ENCODE measurements around the gene GPR89B.
"Not testable (repeated sequence)": the region's sequence is repeated elsewhere in the genome, so short reads cannot be mapped to it uniquely, and the experiment has no call there.

GPR89B gene

GRCh38 chr1:148010527-148010926 lies 82.3 kb downstream of the GPR89B start:
- H3K27ac ChIP-seq (ENCODE audit: low read depth, low read length, poor library complexity, severe bottlenecking) = no peak overlapping the region
- no peaks in the 10 kb centered on the region for H3K9me3 ChIP-seq (ENCODE audit: low read length)
- no peak overlapping the region for H3K4me2 ChIP-seq (ENCODE audit: low read length)
- no peaks in the 10 kb centered on the region for H4K20me1 ChIP-seq (ENCODE audit: insufficient read depth, low read length)
- no peaks in the 10 kb centered on the region for H3K4me1 ChIP-seq (ENCODE audit: insufficient read depth, low read length, severe bottlenecking)
- no peak overlapping the region for H3K9ac ChIP-seq (ENCODE audit: low read length)
- H3K79me2 ChIP-seq (ENCODE audit: insufficient read depth, low read length) = no peaks in the 10 kb centered on the region
- no peaks in the 10 kb centered on the region for H3F3A ChIP-seq (ENCODE audit: insufficient read depth, low read length)
- H3K9me2 ChIP-seq (ENCODE audit: low read depth, low read length) = no peaks in the 10 kb centered on the region
- no peak overlapping the region for H3K4me3 ChIP-seq (ENCODE audit: low read depth, low read length, poor library complexity, severe bottlenecking)
- no peak overlapping the region for H2AFZ ChIP-seq (ENCODE audit: low read length)
- H3K36me3 ChIP-seq (ENCODE audit: insufficient read depth, low read length) = no peaks in the 10 kb centered on the region
- no peak for TF ChIP-seq EZH2 (IDR thresholded peaks at IDR 0.05; ENCODE audit: borderline replicate concordance, low read length)
- no peak for TF ChIP-seq CTCF (IDR thresholded peaks at IDR 0.05; ENCODE audit: low read length)
- H3K27me3 ChIP-seq (ENCODE audit: insufficient read depth, low read length) = no peaks in the 10 kb centered on the region

- not testable (repeated sequence) for H3K9me3 ChIP-seq (ENCODE audit: low read length); H3K27ac ChIP-seq (ENCODE audit: low read depth, low read length, poor library complexity, severe bottlenecking); H3K79me2 ChIP-seq (ENCODE audit: insufficient read depth, low read length); H3K27me3 ChIP-seq (ENCODE audit: insufficient read depth, low read length); H3K4me3 ChIP-seq (ENCODE audit: low read depth, low read length, poor library complexity, severe bottlenecking); H2AFZ ChIP-seq (ENCODE audit: low read length); H3K4me2 ChIP-seq (ENCODE audit: low read length); H4K20me1 ChIP-seq (ENCODE audit: insufficient read depth, low read length); H3K36me3 ChIP-seq (ENCODE audit: insufficient read depth, low read length); H3F3A ChIP-seq (ENCODE audit: insufficient read depth, low read length); H3K4me1 ChIP-seq (ENCODE audit: insufficient read depth, low read length, severe bottlenecking); H3K9ac ChIP-seq (ENCODE audit: low read length); H3K9me2 ChIP-seq (ENCODE audit: low read depth, low read length)
Observed at GRCh38 chr1:148013177-148014144, 85.2 kb downstream of the GPR89B start.

- not testable (repeated sequence) for H3K79me2 ChIP-seq (ENCODE audit: insufficient read depth, low read length); H3K4me2 ChIP-seq (ENCODE audit: low read length); H4K20me1 ChIP-seq (ENCODE audit: insufficient read depth, low read length); H3K9me3 ChIP-seq (ENCODE audit: low read length); H3K27me3 ChIP-seq (ENCODE audit: insufficient read depth, low read length); H3K36me3 ChIP-seq (ENCODE audit: insufficient read depth, low read length); H3K9ac ChIP-seq (ENCODE audit: low read length); H3K4me1 ChIP-seq (ENCODE audit: insufficient read depth, low read length, severe bottlenecking); H3K27ac ChIP-seq (ENCODE audit: low read depth, low read length, poor library complexity, severe bottlenecking); H3K4me3 ChIP-seq (ENCODE audit: low read depth, low read length, poor library complexity, severe bottlenecking); H2AFZ ChIP-seq (ENCODE audit: low read length); H3F3A ChIP-seq (ENCODE audit: insufficient read depth, low read length); H3K9me2 ChIP-seq (ENCODE audit: low read depth, low read length)
Observed at GRCh38 chr1:148014289-148015200, 86.3 kb downstream of the GPR89B start.

GRCh38 chr1:148024918-148025317 lies 96.7 kb downstream of the GPR89B start:
- H3F3A ChIP-seq (ENCODE audit: insufficient read depth, low read length); H3K9ac ChIP-seq (ENCODE audit: low read length); H3K9me2 ChIP-seq (ENCODE audit: low read depth, low read length); H3K27ac ChIP-seq (ENCODE audit: low read depth, low read length, poor library complexity, severe bottlenecking); H2AFZ ChIP-seq (ENCODE audit: low read length); H3K27me3 ChIP-seq (ENCODE audit: insufficient read depth, low read length); H3K4me1 ChIP-seq (ENCODE audit: insufficient read depth, low read length, severe bottlenecking); H3K36me3 ChIP-seq (ENCODE audit: insufficient read depth, low read length); H3K9me3 ChIP-seq (ENCODE audit: low read length); H4K20me1 ChIP-seq (ENCODE audit: insufficient read depth, low read length); H3K4me2 ChIP-seq (ENCODE audit: low read length); H3K4me3 ChIP-seq (ENCODE audit: low read depth, low read length, poor library complexity, severe bottlenecking); H3K79me2 ChIP-seq (ENCODE audit: insufficient read depth, low read length): not testable (repeated sequence)

- H3K79me2 ChIP-seq (ENCODE audit: insufficient read depth, low read length); H2AFZ ChIP-seq (ENCODE audit: low read length); H3F3A ChIP-seq (ENCODE audit: insufficient read depth, low read length); H3K27me3 ChIP-seq (ENCODE audit: insufficient read depth, low read length); H3K9ac ChIP-seq (ENCODE audit: low read length); H3K27ac ChIP-seq (ENCODE audit: low read depth, low read length, poor library complexity, severe bottlenecking); H3K9me3 ChIP-seq (ENCODE audit: low read length); H3K4me3 ChIP-seq (ENCODE audit: low read depth, low read length, poor library complexity, severe bottlenecking); H3K36me3 ChIP-seq (ENCODE audit: insufficient read depth, low read length); H3K4me2 ChIP-seq (ENCODE audit: low read length); H3K4me1 ChIP-seq (ENCODE audit: insufficient read depth, low read length, severe bottlenecking); H3K9me2 ChIP-seq (ENCODE audit: low read depth, low read length); H4K20me1 ChIP-seq (ENCODE audit: insufficient read depth, low read length): not testable (repeated sequence)
Observed at GRCh38 chr1:148027004-148027403, 98.8 kb downstream of the GPR89B start.

- H3F3A ChIP-seq (ENCODE audit: insufficient read depth, low read length); H3K27me3 ChIP-seq (ENCODE audit: insufficient read depth, low read length): not testable (repeated sequence)
Observed at GRCh38 chr1:148032247-148032646, 104.0 kb downstream of the GPR89B start.

More at GRCh38 chr1:148032247-148032646, 104.0 kb downstream of the GPR89B start:
- H3K27ac ChIP-seq (ENCODE audit: low read depth, low read length, poor library complexity, severe bottlenecking); H3K4me2 ChIP-seq (ENCODE audit: low read length); H2AFZ ChIP-seq (ENCODE audit: low read length); H4K20me1 ChIP-seq (ENCODE audit: insufficient read depth, low read length); H3K4me1 ChIP-seq (ENCODE audit: insufficient read depth, low read length, severe bottlenecking); H3K9ac ChIP-seq (ENCODE audit: low read length); H3K79me2 ChIP-seq (ENCODE audit: insufficient read depth, low read length); H3K9me2 ChIP-seq (ENCODE audit: low read depth, low read length); H3K9me3 ChIP-seq (ENCODE audit: low read length); H3K36me3 ChIP-seq (ENCODE audit: insufficient read depth, low read length); H3K4me3 ChIP-seq (ENCODE audit: low read depth, low read length, poor library complexity, severe bottlenecking): not testable (repeated sequence)
